GM12878 (cell line): Measurements from ENCODE around the gene AMBRA1. TPM values are rescaled to one million over a fixed set of nuclear protein-coding genes. Genes with fewer than 3 reads are reported as not detected.

Experiments used
- ATAC-seq: fragments of 200-7000 bp; cut with Tn5 transposase; 3 replicates; pipeline ENCODE4 v1.9.1; 2020; ENCODE audit warnings: mild to moderate bottlenecking, moderate library complexity
- BruUV-seq: library from RNA; stranded (reverse); fragments of 400-500 nt; replicated peaks from 2 replicates; lab custom pipeline; 2021; lab: Mats Ljungman, UMichigan
- CTCF ChIA-PET: fragments of 300-600 bp; sonication (Branson Sonifier 250); formaldehyde crosslinking; extraction: SDS; loops from one replicate; lab custom pipeline; 2021; ENCODE audit warnings: inconsistent platforms; lab: Yijun Ruan, JAX
- POLR2A ChIA-PET: fragments of 350-600 bp; formaldehyde crosslinking; extraction: SDS; loops from one replicate; lab custom pipeline; 2021; ENCODE audit warnings: inconsistent platforms; lab: Charles Lee
- RAD21 ChIA-PET: fragments of 300-600 bp; sonication (Branson Sonifier 250); formaldehyde crosslinking; loops from one replicate; lab custom pipeline; 2023; ENCODE audit warnings: antibody characterized with exemption; ENCODE audit not compliant: unreplicated experiment; lab: Charles Lee
- SMC1A ChIA-PET: fragments of 300-600 bp; sonication (Branson Sonifier 250); formaldehyde crosslinking; loops from one replicate; lab custom pipeline; 2023; ENCODE audit not compliant: unreplicated experiment, uncharacterized antibody; lab: Charles Lee
- DNase-seq: peaks from one replicate; pipeline ENCODE4 v3.0.0-alpha.2; 2011; ENCODE audit warnings: low read depth, low spot score
- FAIRE-seq: peaks from 3 replicates; lab custom pipeline; 2011; peaks lifted over from hg19 to GRCh38; lab: Jason Lieb, UNC
- H2AFZ ChIP-seq: 2 replicates; pipeline ENCODE4 v1.6.0; 2011; ENCODE audit warnings: low read depth, low read length, control low read depth; ENCODE audit not compliant: control insufficient read depth
- H3K27ac ChIP-seq: 2 replicates; pipeline ENCODE4 v1.5.1; 2011; ENCODE audit warnings: control low read depth; ENCODE audit not compliant: control insufficient read depth, insufficient read depth
- H3K27me3 ChIP-seq, 2 experiments: replicated peaks in 1 of 2; 2 replicates each; pipeline versions ENCODE4 v1.6.0 to v1.6.1; 2011; ENCODE audit warnings: low read length in 1 of 2; ENCODE audit not compliant: control insufficient read depth in 2 of 2, insufficient read depth in 2 of 2
- H3K36me3 ChIP-seq, 2 experiments: 2 replicates each; pipeline ENCODE4 v1.5.1; 2011; ENCODE audit warnings: low read length in 1 of 2; ENCODE audit not compliant: control insufficient read depth in 2 of 2, insufficient read depth in 2 of 2
- H3K4me1 ChIP-seq: 2 replicates; pipeline ENCODE4 v1.6.1; 2011; ENCODE audit warnings: mild to moderate bottlenecking, low read length, moderate library complexity, mixed read lengths; ENCODE audit not compliant: control insufficient read depth, insufficient read depth
- H3K4me2 ChIP-seq: 2 replicates; pipeline ENCODE4 v1.6.0; 2011; ENCODE audit warnings: control low read depth; ENCODE audit not compliant: control insufficient read depth, insufficient read depth
- H3K4me3 ChIP-seq: fragments of 200-600 bp; sonication (generic); 2 replicates; pipeline ENCODE4 v1.5.1; 2016
- H3K79me2 ChIP-seq: 2 replicates; pipeline ENCODE4 v1.6.0; 2011; ENCODE audit warnings: low read length; ENCODE audit not compliant: control insufficient read depth, insufficient read depth
- H3K9ac ChIP-seq: 2 replicates; pipeline ENCODE4 v1.8.0; 2011; ENCODE audit warnings: low read length, control low read depth, mixed read lengths; ENCODE audit not compliant: control insufficient read depth, insufficient read depth
- H3K9me3 ChIP-seq: replicated peaks from 3 replicates; pipeline ENCODE4 v1.5.1; 2011; ENCODE audit warnings: mild to moderate bottlenecking, low read length; ENCODE audit not compliant: control insufficient read depth, insufficient read depth
- H4K20me1 ChIP-seq: 2 replicates; pipeline ENCODE4 v1.6.0; 2011; ENCODE audit not compliant: control insufficient read depth, insufficient read depth
- BCLAF1 ChIP-seq: fragments of 450-650 bp; IDR thresholded peaks from 2 replicates; pipeline ENCODE4 v1.6.1; 2017; ENCODE audit warnings: antibody characterized with exemption, mild to moderate bottlenecking, moderate library complexity
- HCFC1 ChIP-seq: fragments of 150-350 bp; IDR thresholded peaks from 2 replicates; pipeline ENCODE4 v1.6.1; 2014; ENCODE audit warnings: low read length
- HDGF ChIP-seq: fragments of 450-650 bp; IDR thresholded peaks from 2 replicates; pipeline ENCODE4 v1.6.1; 2016; ENCODE audit warnings: antibody characterized with exemption
- KLF5 ChIP-seq: fragments of 450-650 bp; IDR thresholded peaks from 2 replicates; pipeline ENCODE4 v1.6.1; 2014; ENCODE audit warnings: mild to moderate bottlenecking; ENCODE audit not compliant: partially characterized antibody
- LARP7 ChIP-seq: fragments of 450-650 bp; IDR thresholded peaks from 2 replicates; pipeline ENCODE4 v1.6.1; 2017; ENCODE audit warnings: mild to moderate bottlenecking
- MTA2 ChIP-seq: fragments of 450-650 bp; IDR thresholded peaks from 2 replicates; pipeline ENCODE4 v1.6.1; 2016; ENCODE audit warnings: low read depth, mild to moderate bottlenecking, moderate library complexity
- MYB ChIP-seq: fragments of 150-350 bp; IDR thresholded peaks from 2 replicates; pipeline ENCODE4 v1.6.1; 2014; ENCODE audit warnings: mild to moderate bottlenecking, low read depth, low read length, borderline replicate concordance
- PAX8 ChIP-seq: fragments of 450-650 bp; IDR thresholded peaks from 2 replicates; pipeline ENCODE4 v1.6.1; 2017; ENCODE audit warnings: mild to moderate bottlenecking, moderate library complexity
- POLR2A ChIP-seq: IDR thresholded peaks from 2 replicates; pipeline ENCODE4 v1.6.1; 2011; ENCODE audit warnings: low read depth, mild to moderate bottlenecking, low read length
- SIN3A ChIP-seq: IDR thresholded peaks from 2 replicates; pipeline ENCODE4 v1.6.1; 2012; ENCODE audit warnings: low read depth, low read length, improper control_type of control experiment
- SIX5 ChIP-seq: IDR thresholded peaks from 2 replicates; pipeline ENCODE4 v1.6.1; 2011; ENCODE audit warnings: mild to moderate bottlenecking, low read depth, low read length, moderate library complexity; ENCODE audit not compliant: severe bottlenecking
- SP1 ChIP-seq: IDR thresholded peaks from one replicate; pipeline ENCODE4 v1.6.1; 2011; ENCODE audit warnings: low read depth, low read length
- SREBF2 ChIP-seq: IDR thresholded peaks from 2 replicates; pipeline ENCODE4 v1.6.1; 2012; ENCODE audit warnings: mild to moderate bottlenecking, low read length
- TARDBP ChIP-seq: IDR thresholded peaks from 2 replicates; pipeline ENCODE4 v1.6.1; 2016; ENCODE audit warnings: borderline replicate concordance
- ZBED1 ChIP-seq: IDR thresholded peaks from 2 replicates; pipeline ENCODE4 v1.6.1; 2016; ENCODE audit warnings: borderline replicate concordance
- WGBS: methylation state at CpG from one replicate; pipeline ENCODE4 v1.1.6; 2016; ENCODE audit warnings: low lambda C conversion rate; ENCODE audit not compliant: insufficient replicate concordance, insufficient coverage; ENCODE audit errors: missing lambda C conversion rate; 5-methylcytosine and 5-hydroxymethylcytosine counted together
- in situ Hi-C: fragments of 300-500 bp; cut with MboI; formaldehyde crosslinking; loops from 9 replicates; pipeline ENCODE4 v1.14.3; 2018; ENCODE audit warnings: mixed read lengths
- intact Hi-C: fragments of 100-400 bp; cut with micrococcal nuclease; formaldehyde crosslinking; loops from one replicate; pipeline ENCODE4 v1.14.2; 2022; ENCODE audit not compliant: unreplicated experiment
- polyA plus RNA-seq, 11 experiments: library from polyadenylated mRNA; depleted of rRNA in 4 of 11; unstranded in 6 of 11; stranded (reverse) in 5 of 11; fragments of >200 nt; fragmentation: Nextera tagmentation in 4 of 11; fragmentation: Illumina TruSeq in 1 of 11; extraction: Ambion mirVana in 4 of 11; extraction: Trizol in 1 of 11; gene quantifications; 1 replicate in 1 of 11; 2 replicates in 10 of 11; pipeline versions ENCODE4 v1.2.1 to v1.2.3, GENCODE V29; 2011 to 2016; ENCODE audit warnings: inconsistent platforms in 2 of 11, missing spikeins in 2 of 11, low read depth in 1 of 11
- total RNA-seq, 4 experiments: library from RNA; depleted of rRNA in 3 of 4; stranded (reverse); fragments of >200 nt in 3 of 4; fragmentation: Illumina TruSeq in 1 of 4; extraction: Trizol in 1 of 4; gene quantifications; 2 replicates each; pipeline versions ENCODE4 v1.2.1 to v1.2.3, GENCODE V29; 2013 to 2021

The AMBRA1 gene
- total and polyA plus RNA-seq, 10 of the 15 experiments (the other 5 are each of a cell fraction or from before 2014, with no cell fraction given), result 0.57 to 34.3 (median 13.7) TPM

GRCh38 chr11:46367916-46368267 lies 225.9 kb downstream of the AMBRA1 start:
- ChIA-PET SMC1A (interaction anchor here (5.5 kb wide), 1 partner anchor 16 kb away, joined by 32 read pairs; no protein-coding TSS in a partner anchor), RAD21 (interaction anchor here (1.7 to 2.3 kb wide), 3 partner anchors 12 to 19 kb away, joined by 3 to 11 read pairs (median 9); no protein-coding TSS in a partner anchor), CTCF (interaction anchor here (0.6 to 15.2 kb wide), 11 partner anchors 16 to 250 kb away, joined by 3 to 423 read pairs (median 3); partner anchors contain the start of gene DGKZ), POLR2A (interaction anchor here (1.2 kb wide), 1 partner anchor 16 kb away, joined by 3 read pairs; no protein-coding TSS in a partner anchor)
- H3K9ac ChIP-seq, result no peak overlapping the region
- peaks cover 2% of the 10 kb centered on the region for H3K4me1 ChIP-seq
- FAIRE-seq (no peak), DNase-seq (no peak), ATAC-seq (no peak)
- in situ Hi-C loops, result no loop called here
- no peaks in the 10 kb centered on the region for H3K27me3 ChIP-seq
- H3K27ac ChIP-seq, result no peak overlapping the region
- H3K79me2 ChIP-seq, result peaks cover 2% of the 10 kb centered on the region
- H3K4me3 ChIP-seq, result no peak overlapping the region
- peaks cover 9 to 24% of the 10 kb centered on the region in 2 experiments; a peak in 3 of 4 replicates for H3K36me3 ChIP-seq
- no peaks in the 10 kb centered on the region for H3K9me3 ChIP-seq
- no peak for TF ChIP-seq MTA2
- TF ChIP-seq SIX5, result no peak
- TF ChIP-seq POLR2A, result no peak
- TF ChIP-seq BCLAF1, result no peak
- no peak for TF ChIP-seq TARDBP
- TF ChIP-seq PAX8, result no peak
- TF ChIP-seq SIN3A, result no peak
- TF ChIP-seq LARP7, result no peak
- TF ChIP-seq MYB, result no peak
- no peak for TF ChIP-seq HCFC1
- no peak for TF ChIP-seq SREBF2
- no peak for TF ChIP-seq KLF5
- no peak for TF ChIP-seq ZBED1
- TF ChIP-seq HDGF, result no peak
- TF ChIP-seq SP1, result no peak
- BruUV-seq, result no TSS peak
- intact Hi-C loops, result loop anchor here (1.0 to 5.0 kb wide), 2 partner anchors 21 to 131 kb away; partner anchors contain the start of gene DGKZ
- 71% methylated on average over 12 of the region's 12 CpGs for WGBS
- H3K4me2 ChIP-seq, result no peak overlapping the region
- no peaks in the 10 kb centered on the region for H4K20me1 ChIP-seq
- no peak overlapping the region for H2AFZ ChIP-seq
